HepG2 (cell line): ENCODE data around the gene ATP5MK. TPM values are rescaled to one million over a fixed set of nuclear protein-coding genes. Genes with fewer than 3 reads are reported as not detected.
A peak's percentile ranks its signal among the peaks of the same experiment; 100 is the strongest.

Experiments
- ATAC-seq: fragments of 200-7000 bp; cut with Tn5 transposase; 3 replicates; pipeline ENCODE4 v1.9.1; 2020; ENCODE audit warnings: mild to moderate bottlenecking, moderate library complexity
- BruUV-seq: library from RNA; stranded (reverse); fragments of 400-500 nt; replicated peaks from 2 replicates; lab custom pipeline; 2021; lab: Mats Ljungman, UMichigan
- CTCF ChIA-PET: fragments of 300-600 bp; formaldehyde crosslinking; extraction: SDS; loops from one replicate; lab custom pipeline; 2021; ENCODE audit warnings: low total read pairs, inconsistent platforms, low intra/inter-chr PET ratio; lab: Yijun Ruan, JAX
- POLR2A ChIA-PET: fragments of 350-600 bp; sonication (Branson Sonifier 250); formaldehyde crosslinking; loops from one replicate; lab custom pipeline; 2020; ENCODE audit warnings: antibody characterized with exemption, inconsistent platforms; lab: Yijun Ruan, JAX
- DNase-seq: peaks from one replicate; pipeline ENCODE4 v3.0.0-alpha.2; 2015; ENCODE audit warnings: low spot score
- FAIRE-seq: peaks from 3 replicates; lab custom pipeline; 2011; peaks lifted over from hg19 to GRCh38; lab: Jason Lieb, UNC
- H2AFZ ChIP-seq: one replicate; pipeline ENCODE4 v1.6.1; 2011; ENCODE audit warnings: low read length, inconsistent platforms
- H3K27ac ChIP-seq: fragments of 300-600 bp; 3 replicates; pipeline ENCODE4 v1.8.0; 2011; ENCODE audit warnings: mixed run types, mild to moderate bottlenecking, mixed read lengths, low read length, inconsistent platforms; ENCODE audit not compliant: insufficient read depth; ENCODE audit errors: extremely low read length
- H3K27me3 ChIP-seq, 2 experiments: fragments of 200-600 bp in 1 of 2; 2 replicates in 1 of 2; 3 replicates in 1 of 2; pipeline versions ENCODE4 v1.6.0 to v1.8.0; 2011; ENCODE audit warnings: low read length in 2 of 2, mild to moderate bottlenecking in 2 of 2, moderate library complexity in 2 of 2, inconsistent platforms in 1 of 2; ENCODE audit not compliant: insufficient read depth in 2 of 2, control insufficient read depth in 1 of 2
- H3K36me3 ChIP-seq, 2 experiments: fragments of 200-600 bp in 1 of 2; replicated peaks in 1 of 2; 2 replicates in 1 of 2; 3 replicates in 1 of 2; pipeline versions ENCODE4 v1.5.1 to v1.8.0; 2011; ENCODE audit warnings: low read length in 2 of 2, inconsistent platforms in 1 of 2; ENCODE audit not compliant: insufficient read depth in 2 of 2, control insufficient read depth in 1 of 2
- H3K4me1 ChIP-seq: 2 replicates; pipeline ENCODE4 v1.5.1; 2012; ENCODE audit warnings: low read length, inconsistent platforms; ENCODE audit not compliant: insufficient read depth
- H3K4me2 ChIP-seq: 2 replicates; pipeline ENCODE4 v1.6.0; 2011; ENCODE audit warnings: low read depth, low read length, inconsistent platforms
- H3K4me3 ChIP-seq, 3 experiments: fragments of 200-600 bp in 1 of 3; sonication (generic), shearing (Covaris generic) in 1 of 3; replicated peaks in 1 of 3; 2 replicates each; pipeline ENCODE4 v1.5.1; 2011 to 2016; ENCODE audit warnings: low read length in 3 of 3, inconsistent platforms in 2 of 3, low read depth in 2 of 3, mild to moderate bottlenecking in 2 of 3, control low read depth in 1 of 3, mixed read lengths in 1 of 3; ENCODE audit not compliant: insufficient read depth in 1 of 3
- H3K79me2 ChIP-seq: one replicate; pipeline ENCODE4 v1.6.1; 2011; ENCODE audit warnings: low read length, inconsistent platforms; ENCODE audit not compliant: insufficient read depth
- H3K9ac ChIP-seq: 2 replicates; pipeline ENCODE4 v1.6.0; 2011; ENCODE audit warnings: mild to moderate bottlenecking, low read depth, low read length, inconsistent platforms; ENCODE audit not compliant: insufficient read depth
- H3K9me3 ChIP-seq: 2 replicates; pipeline ENCODE4 v1.5.1; 2012; ENCODE audit warnings: mild to moderate bottlenecking, low read length
- H4K20me1 ChIP-seq: 2 replicates; pipeline ENCODE4 v1.6.0; 2011; ENCODE audit warnings: inconsistent platforms, mild to moderate bottlenecking, low read length, moderate library complexity; ENCODE audit not compliant: insufficient read depth
- AGO2 ChIP-seq: fragments of 200-400 bp; formaldehyde crosslinking; optimal IDR thresholded peaks from 2 replicates; pipeline ENCODE3; 2017; ENCODE audit warnings: mild to moderate bottlenecking, low read depth, low read length, moderate library complexity
- ATF4 ChIP-seq, 2 experiments: fragments of 450-650 bp in 1 of 2; sonication (generic) in 1 of 2; formaldehyde crosslinking; IDR thresholded peaks; 2 replicates each; pipeline versions ENCODE4 v1.5.0 to v1.8.0; 2020 to 2022; ENCODE audit warnings: mild to moderate bottlenecking in 1 of 2, missing genetic modification reagents in 1 of 2
- FLYWCH1 ChIP-seq: sonication (generic); formaldehyde crosslinking; IDR thresholded peaks from 2 replicates; pipeline ENCODE4 v1.8.1; 2023; ENCODE audit warnings: mild to moderate bottlenecking, missing genetic modification reagents
- FOXA1 ChIP-seq, 2 experiments: fragments of 450-650 bp in 1 of 2; sonication (generic) in 1 of 2; formaldehyde crosslinking in 1 of 2; IDR thresholded peaks; 2 replicates each; pipeline versions ENCODE4 v1.4.0 to v1.6.1; 2016 to 2020; ENCODE audit warnings: missing genetic modification reagents in 1 of 2
- FOXA3 ChIP-seq: IDR thresholded peaks from 2 replicates; pipeline ENCODE4 v1.6.1; 2016; ENCODE audit warnings: missing genetic modification reagents, missing compliant biosample characterization
- GATAD2A ChIP-seq: IDR thresholded peaks from 2 replicates; pipeline ENCODE4 v1.6.1; 2016
- KDM6A ChIP-seq: IDR thresholded peaks from 2 replicates; pipeline ENCODE4 v1.6.1; 2016; ENCODE audit warnings: low read depth
- MED8 ChIP-seq: sonication (generic); formaldehyde crosslinking; IDR thresholded peaks from 2 replicates; pipeline ENCODE4 v1.8.1; 2023; ENCODE audit warnings: mild to moderate bottlenecking, missing genetic modification reagents; ENCODE audit not compliant: insufficient replicate concordance
- PBX3 ChIP-seq: sonication (generic); formaldehyde crosslinking; IDR thresholded peaks from 2 replicates; pipeline ENCODE4 v1.8.1; 2023; ENCODE audit warnings: missing genetic modification reagents, inconsistent platforms, borderline replicate concordance
- PRMT3 ChIP-seq: sonication (generic); formaldehyde crosslinking; IDR thresholded peaks from 2 replicates; pipeline ENCODE4 v1.8.1; 2022; ENCODE audit warnings: low read depth, mild to moderate bottlenecking, moderate library complexity, missing genetic modification reagents, borderline replicate concordance
- REXO4 ChIP-seq: sonication (generic); formaldehyde crosslinking; IDR thresholded peaks from 2 replicates; pipeline ENCODE4 v1.8.0; 2022; ENCODE audit warnings: missing genetic modification reagents, mild to moderate bottlenecking, borderline replicate concordance
- TFDP1 ChIP-seq: IDR thresholded peaks from 2 replicates; pipeline ENCODE4 v1.6.1; 2016; ENCODE audit warnings: missing compliant biosample characterization, missing genetic modification reagents, borderline replicate concordance
- ZNF484 ChIP-seq: sonication (generic); formaldehyde crosslinking; IDR thresholded peaks from 2 replicates; pipeline ENCODE4 v1.5.1; 2020; ENCODE audit warnings: mild to moderate bottlenecking, low read depth, missing genetic modification reagents, borderline replicate concordance
- ZNF674 ChIP-seq: sonication (generic); formaldehyde crosslinking; IDR thresholded peaks from 2 replicates; pipeline ENCODE4 v1.5.0; 2020; ENCODE audit warnings: low read depth, mild to moderate bottlenecking, missing genetic modification reagents
- ZNF737 ChIP-seq: sonication (generic); formaldehyde crosslinking; IDR thresholded peaks from 2 replicates; pipeline ENCODE4 v1.5.0; 2020; ENCODE audit warnings: missing genetic modification reagents, mild to moderate bottlenecking, borderline replicate concordance
- WGBS: methylation state at CpG from one replicate; pipeline ENCODE4 v1.1.6; 2017; ENCODE audit warnings: low lambda C conversion rate; 5-methylcytosine and 5-hydroxymethylcytosine counted together
- in situ Hi-C: cut with HindIII; loops from 2 replicates; pipeline ENCODE4 v1.10.0; 2017; ENCODE audit warnings: low pct_unique_long_range_greater_than_20kb; ENCODE audit not compliant: extremely low pct_ligation_motif_present
- intact Hi-C: fragments of 100-400 bp; cut with micrococcal nuclease; formaldehyde crosslinking; loops from one replicate; pipeline ENCODE4 v1.10.0; 2022; ENCODE audit not compliant: unreplicated experiment
- polyA plus RNA-seq, 8 experiments: library from polyadenylated mRNA; depleted of rRNA in 3 of 8; stranded (reverse) in 7 of 8; unstranded in 1 of 8; fragments of >200 nt; fragmentation: Illumina TruSeq in 4 of 8; extraction: Trizol in 4 of 8; gene quantifications; 2 replicates each; pipeline versions ENCODE4 v1.2.1 to v1.2.3, GENCODE V29; 2011 to 2016; ENCODE audit warnings: low read depth in 4 of 8, missing spikeins in 1 of 8, mixed read lengths in 1 of 8; ENCODE audit not compliant: insufficient read depth in 1 of 8
- total RNA-seq, 5 experiments: library from RNA; depleted of rRNA; stranded (reverse); fragments of >200 nt; fragmentation: Illumina TruSeq; extraction: Trizol; gene quantifications; 2 replicates each; pipeline ENCODE4 v1.2.3, GENCODE V29; 2016; ENCODE audit warnings: low read depth in 1 of 5
- TF ChIP-seq, protein P1 (sequence below): sonication (generic); formaldehyde crosslinking; IDR thresholded peaks from 2 replicates; pipeline ENCODE4 v1.5.0; 2020; ENCODE audit warnings: mild to moderate bottlenecking, missing genetic modification reagents, moderate library complexity

Gene ATP5MK
- total and polyA plus RNA-seq, 2 of the 13 experiments (the other 11 are each of a cell fraction or from before 2014, with no cell fraction given): 312 to 517 TPM

GRCh38 chr10:103431902-103432301 is 35.6 kb upstream of the ATP5MK start:
- Histone ChIP-seq H3K36me3 (peaks cover 28 to 77% of the 10 kb centered on the region in 2 experiments; a peak in 4 of 5 replicates), H4K20me1 (no peaks in the 10 kb centered on the region), H3K4me3 (no peak overlapping the region), H3K4me2 (no peak overlapping the region), H3K9me3 (no peaks in the 10 kb centered on the region), H3K27ac (no peak overlapping the region), H3K4me1 (peaks cover 7% of the 10 kb centered on the region; the same call in 1 of the 2 replicates), H3K79me2 (no peaks in the 10 kb centered on the region), H3K27me3 (no peaks in the 10 kb centered on the region), H3K9ac (no peak overlapping the region), H2AFZ (no peak overlapping the region)
- FAIRE-seq (peak; percentile 12), DNase-seq (peak; percentile 10), ATAC-seq (peak; percentile 44; the same call in 2 of the 3 replicates)
- TF ChIP-seq PRMT3 (no peak), GATAD2A (no peak), FOXA1 (IDR thresholded peaks at IDR 0.05) (no peak), FOXA1 (CRISPR knock-in tag; IDR thresholded peaks at IDR 0.05) (peak; percentile 46), ZNF484 (CRISPR knock-in tag) (no peak), FLYWCH1 (no peak), REXO4 (CRISPR knock-in tag) (no peak), ATF4 (CRISPR knock-in tag; IDR thresholded peaks at IDR 0.05) (no peak), ZNF674 (CRISPR knock-in tag) (no peak), FOXA3 (CRISPR knock-in tag) (peak; percentile 27; the same call in 1 of the 2 replicates), MED8 (CRISPR knock-in tag) (no peak), KDM6A (CRISPR knock-in tag) (no peak), PBX3 (CRISPR knock-in tag) (no peak), AGO2 (no peak), ZNF737 (no peak), TFDP1 (CRISPR knock-in tag) (no peak)
- TF ChIP-seq, protein P1, sequence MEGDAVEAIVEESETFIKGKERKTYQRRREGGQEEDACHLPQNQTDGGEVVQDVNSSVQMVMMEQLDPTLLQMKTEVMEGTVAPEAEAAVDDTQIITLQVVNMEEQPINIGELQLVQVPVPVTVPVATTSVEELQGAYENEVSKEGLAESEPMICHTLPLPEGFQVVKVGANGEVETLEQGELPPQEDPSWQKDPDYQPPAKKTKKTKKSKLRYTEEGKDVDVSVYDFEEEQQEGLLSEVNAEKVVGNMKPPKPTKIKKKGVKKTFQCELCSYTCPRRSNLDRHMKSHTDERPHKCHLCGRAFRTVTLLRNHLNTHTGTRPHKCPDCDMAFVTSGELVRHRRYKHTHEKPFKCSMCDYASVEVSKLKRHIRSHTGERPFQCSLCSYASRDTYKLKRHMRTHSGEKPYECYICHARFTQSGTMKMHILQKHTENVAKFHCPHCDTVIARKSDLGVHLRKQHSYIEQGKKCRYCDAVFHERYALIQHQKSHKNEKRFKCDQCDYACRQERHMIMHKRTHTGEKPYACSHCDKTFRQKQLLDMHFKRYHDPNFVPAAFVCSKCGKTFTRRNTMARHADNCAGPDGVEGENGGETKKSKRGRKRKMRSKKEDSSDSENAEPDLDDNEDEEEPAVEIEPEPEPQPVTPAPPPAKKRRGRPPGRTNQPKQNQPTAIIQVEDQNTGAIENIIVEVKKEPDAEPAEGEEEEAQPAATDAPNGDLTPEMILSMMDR (CRISPR knock-in tag): no peak
- intact Hi-C loops (loop anchor here (5.0 kb wide), 1 partner anchor 55 kb away; no protein-coding TSS in a partner anchor), in situ Hi-C loops (no loop called here)
- ChIA-PET POLR2A (no interaction called here), CTCF (no interaction called here)
- BruUV-seq: no TSS peak
- WGBS: 76% methylated on average over 8 of the region's 8 CpGs
